Measurements from ENCODE around the gene TMEM17. TPM values are rescaled to one million over a fixed set of nuclear protein-coding genes. Genes with fewer than 3 reads are reported as not detected.

The TMEM17 gene
- total and polyA plus RNA-seq, 5 donors, result 1.5 to 2.9 (median 1.8) TPM

DNA sequence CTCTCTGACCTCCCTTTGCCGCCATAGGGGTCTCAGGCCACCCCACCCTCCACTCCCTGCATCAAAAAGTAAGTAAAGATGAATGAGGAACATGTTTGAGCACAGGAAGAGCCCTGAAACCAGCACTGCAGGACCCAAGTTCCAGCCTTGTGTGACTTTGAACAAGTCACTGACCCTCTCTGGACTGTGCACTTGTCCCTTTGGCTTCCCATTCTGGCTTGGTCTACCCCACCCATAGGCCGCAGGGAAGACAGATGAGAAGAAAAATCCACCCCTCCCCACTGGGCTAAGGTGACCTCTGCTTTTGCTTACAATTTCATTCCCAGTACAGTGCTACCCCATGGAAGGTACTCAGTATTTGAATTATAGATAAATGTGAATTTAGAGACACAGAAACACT is 43.8 kb downstream of the TMEM17 start:
- Histone ChIP-seq H3K9me3 (ENCODE audit: control insufficient read depth, low read length) (no peaks in the 10 kb centered on the region), H3K4me3 (ENCODE audit: low read length) (no peak overlapping the region), H3K4me1 (ENCODE audit: control insufficient read depth, insufficient read depth, low read length) (peaks cover 2% of the 10 kb centered on the region), H3K27ac (ENCODE audit: low read length) (no peak overlapping the region), H3K27me3 (ENCODE audit: control insufficient read depth, insufficient read depth) (no peaks in the 10 kb centered on the region)
- 98% methylated on average over 2 of the region's 2 CpGs for WGBS
- intact Hi-C loops (cut with DNase I), result no loop called here
- DNase-seq (no peak), ATAC-seq (no peak)

DNA sequence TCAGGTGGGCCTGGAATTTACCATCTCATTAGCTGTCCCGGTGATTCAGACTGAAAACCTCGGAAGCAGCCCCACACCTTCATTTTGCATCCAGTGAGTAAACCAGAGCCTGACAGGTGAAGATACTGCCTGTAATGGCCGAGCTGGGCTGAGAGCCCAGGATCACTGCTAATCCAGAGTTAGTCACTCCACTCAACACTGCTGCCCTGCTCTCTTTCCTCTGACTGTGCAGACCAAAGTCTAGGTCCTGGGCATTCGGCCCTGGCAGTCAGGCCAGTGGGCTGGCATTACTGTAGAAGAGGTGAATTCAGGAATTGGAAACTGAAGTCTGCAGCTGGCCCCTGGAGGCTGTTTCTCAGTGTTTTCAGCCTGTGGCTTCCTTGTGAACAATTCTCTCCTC is 44.3 kb downstream of the TMEM17 start:
- no peaks in the 10 kb centered on the region for H3K27me3 ChIP-seq (ENCODE audit: control insufficient read depth, insufficient read depth)
- H3K9me3 ChIP-seq (ENCODE audit: control insufficient read depth, low read length), result no peaks in the 10 kb centered on the region
- H3K27ac ChIP-seq (ENCODE audit: low read length), result no peak overlapping the region
- peak in 1 of 2 donors; percentile 19 for ATAC-seq
- H3K4me1 ChIP-seq (ENCODE audit: control insufficient read depth, insufficient read depth, low read length), result peaks cover 2% of the 10 kb centered on the region
- DNase-seq, result peak in 1 of 3 donors; percentile 34
- intact Hi-C loops (cut with DNase I), result no loop called here
- WGBS, result 83% methylated on average over 4 of the region's 4 CpGs
- no peak overlapping the region for H3K4me3 ChIP-seq (ENCODE audit: low read length)

DNA sequence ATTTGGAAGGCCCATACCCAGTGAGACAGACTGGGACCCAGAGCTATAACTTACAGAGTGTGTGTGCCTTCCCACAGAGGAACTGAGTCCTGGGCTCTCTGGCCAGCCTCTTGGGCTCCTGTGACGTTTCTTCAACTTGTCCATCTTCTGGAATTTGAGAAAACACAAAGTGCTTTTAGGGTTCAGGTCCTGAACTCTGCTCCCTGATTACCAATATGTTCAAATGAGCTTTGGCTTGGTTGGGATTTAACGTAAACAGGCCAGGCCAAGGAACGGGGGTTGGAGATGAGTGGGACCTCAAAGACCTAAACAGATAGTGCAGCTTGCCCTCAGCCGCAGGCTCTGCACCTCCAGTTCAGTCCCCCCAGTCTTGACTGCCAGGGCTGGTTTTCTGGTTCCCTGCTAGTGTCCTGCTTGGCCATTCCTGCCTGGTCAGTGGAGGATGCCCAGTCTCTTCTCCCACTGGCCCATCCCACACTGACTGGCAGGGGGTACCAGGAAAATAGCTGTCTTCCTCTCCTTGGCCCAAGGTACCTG is 44.9 kb downstream of the TMEM17 start:
- H3K27ac ChIP-seq (ENCODE audit: low read length), result no peak overlapping the region
- intact Hi-C loops (cut with DNase I), result no loop called here
- H3K4me1 ChIP-seq (ENCODE audit: control insufficient read depth, insufficient read depth, low read length), result no peaks in the 10 kb centered on the region
- H3K27me3 ChIP-seq (ENCODE audit: control insufficient read depth, insufficient read depth), result no peaks in the 10 kb centered on the region
- ATAC-seq, result no peak
- no peak for DNase-seq
- no peak overlapping the region for H3K4me3 ChIP-seq (ENCODE audit: low read length)
- WGBS, result 97% methylated on average over 4 of the region's 4 CpGs
- no peaks in the 10 kb centered on the region for H3K9me3 ChIP-seq (ENCODE audit: control insufficient read depth, low read length)

DNA sequence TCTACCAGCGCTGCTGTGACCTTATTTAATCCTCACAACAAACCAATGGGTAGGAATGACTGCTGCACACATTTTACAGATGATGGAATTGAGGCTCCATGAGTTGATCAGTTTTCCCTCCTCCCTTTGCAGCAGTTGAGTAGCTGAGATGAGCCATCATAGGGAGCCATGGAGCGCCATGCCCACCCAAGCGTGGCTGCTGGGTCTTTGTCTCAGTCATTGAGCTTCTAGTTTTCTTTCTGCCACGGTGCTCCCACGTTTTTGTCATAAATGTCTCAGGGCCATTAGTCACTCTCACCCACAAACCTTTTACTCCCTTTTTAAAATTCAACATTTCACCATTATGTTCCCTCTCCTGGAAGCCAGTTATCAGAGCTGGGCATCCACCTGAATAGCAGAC is 45.8 kb downstream of the TMEM17 start:
- no peak overlapping the region for H3K27ac ChIP-seq (ENCODE audit: low read length)
- H3K27me3 ChIP-seq (ENCODE audit: control insufficient read depth, insufficient read depth), result no peaks in the 10 kb centered on the region
- H3K4me3 ChIP-seq (ENCODE audit: low read length), result no peak overlapping the region
- no peaks in the 10 kb centered on the region for H3K4me1 ChIP-seq (ENCODE audit: control insufficient read depth, insufficient read depth, low read length)
- no peak for ATAC-seq
- intact Hi-C loops (cut with DNase I), result no loop called here
- DNase-seq, result no peak
- WGBS, result 95% methylated on average over 5 of the region's 5 CpGs
- H3K9me3 ChIP-seq (ENCODE audit: control insufficient read depth, low read length), result no peaks in the 10 kb centered on the region

DNA sequence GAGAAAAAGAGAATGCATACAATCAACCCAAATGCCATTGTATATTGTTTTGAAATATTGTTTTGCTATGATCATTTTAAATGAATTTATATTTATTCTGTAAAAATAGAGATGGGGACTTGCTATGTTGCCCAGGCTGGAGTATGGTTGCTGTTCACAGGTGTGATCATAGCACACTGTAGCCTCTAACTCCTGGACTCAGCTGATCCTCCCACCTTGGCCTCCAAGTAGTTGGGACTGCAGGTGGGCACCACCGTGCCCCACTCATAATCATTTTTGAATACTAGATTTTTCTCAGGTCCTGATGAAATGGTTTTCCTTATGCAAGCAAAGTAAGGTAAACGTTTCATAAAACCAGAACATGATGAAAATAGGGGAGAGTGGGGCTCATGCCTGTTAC is 46.3 kb downstream of the TMEM17 start:
- no peaks in the 10 kb centered on the region for H3K4me1 ChIP-seq (ENCODE audit: control insufficient read depth, insufficient read depth, low read length)
- intact Hi-C loops (cut with DNase I), result loop anchor here in 1 of 4 donors (5.0 kb wide), 1 partner anchor 318 kb away; no protein-coding TSS in a partner anchor
- ATAC-seq (no peak), DNase-seq (no peak)
- H3K27ac ChIP-seq (ENCODE audit: low read length), result no peak overlapping the region
- H3K27me3 ChIP-seq (ENCODE audit: control insufficient read depth, insufficient read depth), result no peaks in the 10 kb centered on the region
- WGBS, result 92% methylated on average over 2 of the region's 2 CpGs
- no peaks in the 10 kb centered on the region for H3K9me3 ChIP-seq (ENCODE audit: control insufficient read depth, low read length)
- H3K4me3 ChIP-seq (ENCODE audit: low read length), result no peak overlapping the region

DNA sequence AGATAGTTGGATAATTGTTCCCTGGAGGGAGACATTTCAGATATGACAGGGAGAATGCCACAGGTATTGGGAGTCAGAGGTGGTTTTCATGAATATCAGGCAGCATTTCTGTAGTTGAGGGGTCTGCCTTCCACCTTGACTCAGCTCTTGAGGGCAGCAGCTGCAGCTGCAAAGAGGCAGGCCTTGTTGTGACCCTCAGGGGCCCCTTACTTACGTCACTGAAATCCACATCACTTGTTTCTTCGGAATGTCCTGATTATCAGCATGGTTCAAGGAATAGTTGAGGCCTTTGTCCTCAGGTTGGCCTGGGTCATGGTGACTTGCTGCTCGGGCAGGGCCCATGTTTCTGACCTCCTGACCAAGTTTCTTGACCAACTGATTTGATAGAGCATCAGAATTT is 46.9 kb downstream of the TMEM17 start:
- H3K27ac ChIP-seq (ENCODE audit: low read length), result no peak overlapping the region

DNA sequence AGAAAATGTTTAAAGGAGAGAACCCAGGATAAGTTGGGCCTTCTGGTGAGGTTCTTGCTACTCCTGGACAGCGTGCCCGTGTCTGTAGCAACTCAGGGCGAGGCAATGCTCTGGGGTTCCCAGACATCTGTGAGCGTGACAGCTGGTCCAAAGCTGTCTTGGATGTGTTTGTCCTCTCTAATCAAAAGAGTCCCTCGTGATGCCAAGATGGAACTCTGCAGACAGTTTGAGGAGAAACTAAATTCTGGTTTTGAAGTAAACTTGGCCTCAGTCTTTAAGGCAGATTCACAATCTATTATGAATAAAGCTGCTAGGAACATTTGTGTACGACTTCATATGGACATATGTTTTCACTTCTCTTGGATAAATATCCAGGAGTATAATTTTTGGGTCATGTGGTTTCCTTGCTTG is 47.3 kb downstream of the TMEM17 start:
- H3K9me3 ChIP-seq (ENCODE audit: control insufficient read depth, low read length), result no peaks in the 10 kb centered on the region
- peak; percentile 67 to 82 (median 77) for DNase-seq
- ATAC-seq, result peak; percentile 44 to 46
- no peak overlapping the region for H3K27ac ChIP-seq (ENCODE audit: low read length)
- H3K4me3 ChIP-seq (ENCODE audit: low read length), result no peak overlapping the region
- no peaks in the 10 kb centered on the region for H3K27me3 ChIP-seq (ENCODE audit: control insufficient read depth, insufficient read depth)
- H3K4me1 ChIP-seq (ENCODE audit: control insufficient read depth, insufficient read depth, low read length), result no peaks in the 10 kb centered on the region
- intact Hi-C loops (cut with DNase I), result loop anchor here in 1 of 4 donors (5.0 kb wide), 1 partner anchor 319 kb away; no protein-coding TSS in a partner anchor
- WGBS, result 66% methylated on average over 6 of the region's 6 CpGs

More for the DNA sequence above, 46.9 kb downstream of the TMEM17 start:
- H3K4me3 ChIP-seq (ENCODE audit: low read length), result no peak overlapping the region
- WGBS, result 67% methylated on average over 3 of the region's 3 CpGs
- peak in 1 of 2 donors; percentile 6 for ATAC-seq
- DNase-seq, result peak in 2 of 3 donors; percentile 21 to 54
- H3K4me1 ChIP-seq (ENCODE audit: control insufficient read depth, insufficient read depth, low read length), result no peaks in the 10 kb centered on the region
- intact Hi-C loops (cut with DNase I), result loop anchor here in 1 of 4 donors (5.0 kb wide), 1 partner anchor 318 kb away; no protein-coding TSS in a partner anchor
- H3K27me3 ChIP-seq (ENCODE audit: control insufficient read depth, insufficient read depth), result no peaks in the 10 kb centered on the region
- H3K9me3 ChIP-seq (ENCODE audit: control insufficient read depth, low read length), result no peaks in the 10 kb centered on the region

DNA sequence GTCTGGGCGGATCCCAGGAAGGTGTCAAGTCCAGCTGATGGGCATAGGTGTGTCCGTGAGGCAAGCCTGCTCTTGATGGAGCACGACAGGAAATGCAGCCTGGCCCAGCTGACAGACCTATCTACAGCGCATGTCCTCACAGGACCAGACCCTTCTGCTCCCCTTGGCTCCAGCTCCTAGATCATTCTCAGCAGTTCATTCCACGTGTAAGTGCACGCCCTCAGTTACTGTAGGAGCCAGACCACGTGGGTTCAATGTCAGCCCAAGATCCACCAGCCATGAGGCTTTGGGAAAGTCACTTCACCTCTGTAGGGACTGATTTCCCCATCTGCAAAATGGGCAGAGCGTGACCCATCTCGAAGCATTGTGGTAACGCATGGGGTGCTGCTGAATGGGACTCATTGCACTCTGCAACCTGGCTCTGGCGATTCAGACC is 47.8 kb downstream of the TMEM17 start:
- no peak overlapping the region for H3K4me3 ChIP-seq (ENCODE audit: low read length)
- intact Hi-C loops (cut with DNase I), result loop anchor here in 1 of 4 donors (5.0 kb wide), 1 partner anchor 319 kb away; no protein-coding TSS in a partner anchor
- ATAC-seq, result no peak
- no peak overlapping the region for H3K27ac ChIP-seq (ENCODE audit: low read length)
- peak in 1 of 3 donors; percentile 52 for DNase-seq
- 86% methylated on average over 11 of the region's 11 CpGs for WGBS
- H3K9me3 ChIP-seq (ENCODE audit: control insufficient read depth, low read length), result no peaks in the 10 kb centered on the region
- no peaks in the 10 kb centered on the region for H3K27me3 ChIP-seq (ENCODE audit: control insufficient read depth, insufficient read depth)
- H3K4me1 ChIP-seq (ENCODE audit: control insufficient read depth, insufficient read depth, low read length), result no peaks in the 10 kb centered on the region

DNA sequence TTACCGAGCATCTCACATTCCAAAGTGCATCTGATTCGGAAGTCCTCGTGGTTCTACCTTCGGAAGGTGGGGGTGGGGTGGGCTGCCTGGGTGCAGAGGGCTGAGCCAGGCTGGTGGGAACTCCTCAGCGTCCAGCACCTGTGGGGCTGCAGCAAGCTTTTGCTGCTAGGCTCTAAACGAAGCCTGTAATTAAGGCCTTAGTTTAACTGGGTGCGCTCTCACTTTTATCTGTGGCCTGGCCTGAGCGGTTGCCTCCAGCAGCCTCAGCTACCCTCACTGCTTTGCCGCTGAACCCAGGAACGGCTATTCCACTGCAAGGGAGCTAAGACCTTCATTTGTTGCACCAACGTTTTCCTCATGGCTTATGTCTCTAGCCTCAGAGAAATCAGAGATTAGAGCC is 48.4 kb downstream of the TMEM17 start:
- 50% methylated on average over 11 of the region's 11 CpGs for WGBS
- no peak for DNase-seq
- H3K27ac ChIP-seq (ENCODE audit: low read length), result no peak overlapping the region

DNA sequence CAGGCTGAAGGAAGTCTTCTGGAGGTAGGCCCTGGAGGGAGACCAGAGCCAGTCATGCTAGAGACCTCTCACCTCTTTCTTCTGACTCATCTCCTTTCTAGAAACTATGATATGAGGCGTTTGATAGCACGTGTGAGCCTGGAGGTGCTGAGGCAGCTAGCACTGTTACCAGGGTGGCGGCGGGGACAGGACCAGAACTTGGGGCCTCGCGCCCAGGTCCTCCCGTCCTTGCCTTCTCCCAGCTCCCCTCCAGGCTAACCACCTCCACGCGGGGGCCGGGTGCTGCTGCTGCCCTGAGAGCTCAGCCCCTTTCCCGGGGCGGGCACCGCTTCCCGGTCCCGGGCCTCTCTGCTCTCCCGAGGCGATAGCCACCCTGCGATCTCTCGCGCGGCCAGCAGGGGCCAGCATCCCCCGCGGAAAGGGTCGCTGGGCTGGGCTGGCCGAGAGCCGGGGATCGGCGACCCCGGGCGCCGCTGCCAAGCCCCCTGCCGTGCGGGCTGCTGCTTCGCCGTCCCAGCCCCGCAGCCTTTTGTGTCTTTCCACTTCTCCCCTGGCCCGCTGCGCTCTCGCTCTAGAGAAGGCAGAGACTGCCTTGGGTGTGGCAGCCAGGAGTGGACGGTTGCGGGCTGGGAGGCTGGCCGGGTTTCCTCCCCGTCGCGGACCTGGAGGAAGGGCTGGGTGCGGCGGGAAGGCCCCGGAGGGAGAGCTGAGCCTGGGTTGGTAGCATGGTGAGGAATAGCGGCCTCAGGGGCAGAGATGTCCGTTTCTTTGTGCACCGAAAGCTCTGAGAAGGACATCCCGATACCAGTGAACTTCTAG is 49.1 kb downstream of the TMEM17 start:
- WGBS, result 5% methylated on average over 52 of the region's 52 CpGs
- Histone ChIP-seq H3K4me3 (ENCODE audit: low read length) (peak overlapping the region; percentile 39), H3K4me1 (ENCODE audit: control insufficient read depth, insufficient read depth, low read length) (no peaks in the 10 kb centered on the region), H3K27me3 (ENCODE audit: control insufficient read depth, insufficient read depth) (no peaks in the 10 kb centered on the region), H3K27ac (ENCODE audit: low read length) (peak overlapping the region; percentile 1), H3K9me3 (ENCODE audit: control insufficient read depth, low read length) (no peaks in the 10 kb centered on the region)
- intact Hi-C loops (cut with DNase I), result loop anchor here (2.0 to 5.0 kb wide), 2 partner anchors 318 to 320 kb away; no protein-coding TSS in a partner anchor
- ATAC-seq (peak; percentile 94 to 96), DNase-seq (peak; percentile 76 to 91 (median 90))

More for the DNA sequence above, 48.4 kb downstream of the TMEM17 start:
- ATAC-seq, result peak in 1 of 2 donors; percentile 2
- Histone ChIP-seq H3K9me3 (ENCODE audit: control insufficient read depth, low read length) (no peaks in the 10 kb centered on the region), H3K4me1 (ENCODE audit: control insufficient read depth, insufficient read depth, low read length) (no peaks in the 10 kb centered on the region), H3K4me3 (ENCODE audit: low read length) (peak overlapping the region; percentile 39), H3K27me3 (ENCODE audit: control insufficient read depth, insufficient read depth) (no peaks in the 10 kb centered on the region)
- intact Hi-C loops (cut with DNase I), result loop anchor here (2.0 to 5.0 kb wide), 2 partner anchors 317 to 320 kb away; no protein-coding TSS in a partner anchor
